ENCODE measurements around the gene NXF2. TPM values are rescaled to one million over a fixed set of nuclear protein-coding genes. Genes with fewer than 3 reads are reported as not detected.
A peak's percentile ranks its signal among the peaks of the same experiment; 100 is the strongest.

Gene NXF2
- total and polyA plus RNA-seq, 4 donors, result 0.18 to 0.37 TPM; not detected in 2

- DNase-seq (no peak), ATAC-seq (ENCODE audit: insufficient read depth, low FRiP score) (no peak)
- Histone ChIP-seq H3K9ac (ENCODE audit: insufficient read depth in 1 of 2, low read length in 2 of 2) (no peak overlapping the region), H3K9me3 (ENCODE audit: control insufficient read depth in 4 of 4, insufficient read depth in 3 of 4, low read length in 3 of 4) (no peaks in the 10 kb centered on the region), H3K27ac (ENCODE audit: low read depth in 1 of 2, low read length in 1 of 2) (no peak overlapping the region), H3K4me1 (ENCODE audit: control insufficient read depth in 5 of 5, insufficient read depth in 5 of 5, low read length in 5 of 5) (no peaks in the 10 kb centered on the region), H3K4me3 (no peak overlapping the region), H3K27me3 (ENCODE audit: control insufficient read depth in 3 of 3, insufficient read depth in 3 of 3, low read length in 2 of 3) (no peaks in the 10 kb centered on the region), H3K36me3 (ENCODE audit: control insufficient read depth in 4 of 4, insufficient read depth in 4 of 4, low read length in 4 of 4) (no peaks in the 10 kb centered on the region)
- WGBS, 2 donors, result 63 to 78% methylated on average over 4 of the region's 4 CpGs
- no peak for TF ChIP-seq CTCF (IDR thresholded peaks at IDR 0.05; ENCODE audit: control extremely low read depth, extremely low read depth)
These were observed 91.2 kb downstream of the NXF2 start for GRCh38 chrX:102338162-102338561.

- no peak for TF ChIP-seq CTCF (IDR thresholded peaks at IDR 0.05; ENCODE audit: control extremely low read depth, extremely low read depth)
- WGBS, 2 donors, result 71 to 85% methylated on average over 14 to 19 of the region's 19 CpGs
- no peak overlapping the region for H3K9ac ChIP-seq (ENCODE audit: insufficient read depth in 1 of 2, low read length in 2 of 2)
- no peaks in the 10 kb centered on the region for H3K4me1 ChIP-seq (ENCODE audit: control insufficient read depth in 5 of 5, insufficient read depth in 5 of 5, low read length in 5 of 5)
- H3K36me3 ChIP-seq (ENCODE audit: control insufficient read depth in 4 of 4, insufficient read depth in 4 of 4, low read length in 4 of 4), result no peaks in the 10 kb centered on the region
- DNase-seq (no peak), ATAC-seq (ENCODE audit: insufficient read depth, low FRiP score) (peak; percentile 11)
- no peak overlapping the region for H3K4me3 ChIP-seq
- H3K27me3 ChIP-seq (ENCODE audit: control insufficient read depth in 3 of 3, insufficient read depth in 3 of 3, low read length in 2 of 3), result peaks cover 0 to 4% (median 0%) of the 10 kb centered on the region in 3 donors
- H3K9me3 ChIP-seq (ENCODE audit: control insufficient read depth in 4 of 4, insufficient read depth in 3 of 4, low read length in 3 of 4), result no peaks in the 10 kb centered on the region
- H3K27ac ChIP-seq (ENCODE audit: low read depth in 1 of 2, low read length in 1 of 2), result no peak overlapping the region
These were observed 92.6 kb downstream of the NXF2 start for GRCh38 chrX:102339312-102340298.

- TF ChIP-seq CTCF (IDR thresholded peaks at IDR 0.05; ENCODE audit: control extremely low read depth, extremely low read depth), result no peak
- H3K9me3 ChIP-seq (ENCODE audit: control insufficient read depth in 4 of 4, insufficient read depth in 3 of 4, low read length in 3 of 4), result no peaks in the 10 kb centered on the region
- no peak overlapping the region for H3K27ac ChIP-seq (ENCODE audit: low read depth in 1 of 2, low read length in 1 of 2)
- no peak overlapping the region for H3K4me3 ChIP-seq
- no peak for DNase-seq
- H3K9ac ChIP-seq (ENCODE audit: insufficient read depth in 1 of 2, low read length in 2 of 2), result no peak overlapping the region
- no peak for ATAC-seq (ENCODE audit: insufficient read depth, low FRiP score)
- no peaks in the 10 kb centered on the region for H3K36me3 ChIP-seq (ENCODE audit: control insufficient read depth in 4 of 4, insufficient read depth in 4 of 4, low read length in 4 of 4)
- peaks cover 0 to 4% (median 0%) of the 10 kb centered on the region in 3 donors for H3K27me3 ChIP-seq (ENCODE audit: control insufficient read depth in 3 of 3, insufficient read depth in 3 of 3, low read length in 2 of 3)
- 28 to 52% methylated on average over 2 of the region's 2 CpGs for WGBS, 2 donors
- no peaks in the 10 kb centered on the region for H3K4me1 ChIP-seq (ENCODE audit: control insufficient read depth in 5 of 5, insufficient read depth in 5 of 5, low read length in 5 of 5)
These were observed 94.9 kb downstream of the NXF2 start for GRCh38 chrX:102341867-102342266.
